Head of caudate nucleus (tissue), 42 donors: ENCODE results near the gene PPP1CA.

Experiments
- DNase-seq, 42 donors: peaks; one replicate each; pipeline versions ENCODE4 v3.0.0 to v3.0.0-alpha.2; 2020 to 2021; ENCODE audit warnings: mixed read lengths in 7 of 42
- intact Hi-C: fragments of 100-400 bp; cut with DNase I; formaldehyde crosslinking; loops from one replicate; pipeline ENCODE4 v1.15.0; 2022

Gene PPP1CA

DNA sequence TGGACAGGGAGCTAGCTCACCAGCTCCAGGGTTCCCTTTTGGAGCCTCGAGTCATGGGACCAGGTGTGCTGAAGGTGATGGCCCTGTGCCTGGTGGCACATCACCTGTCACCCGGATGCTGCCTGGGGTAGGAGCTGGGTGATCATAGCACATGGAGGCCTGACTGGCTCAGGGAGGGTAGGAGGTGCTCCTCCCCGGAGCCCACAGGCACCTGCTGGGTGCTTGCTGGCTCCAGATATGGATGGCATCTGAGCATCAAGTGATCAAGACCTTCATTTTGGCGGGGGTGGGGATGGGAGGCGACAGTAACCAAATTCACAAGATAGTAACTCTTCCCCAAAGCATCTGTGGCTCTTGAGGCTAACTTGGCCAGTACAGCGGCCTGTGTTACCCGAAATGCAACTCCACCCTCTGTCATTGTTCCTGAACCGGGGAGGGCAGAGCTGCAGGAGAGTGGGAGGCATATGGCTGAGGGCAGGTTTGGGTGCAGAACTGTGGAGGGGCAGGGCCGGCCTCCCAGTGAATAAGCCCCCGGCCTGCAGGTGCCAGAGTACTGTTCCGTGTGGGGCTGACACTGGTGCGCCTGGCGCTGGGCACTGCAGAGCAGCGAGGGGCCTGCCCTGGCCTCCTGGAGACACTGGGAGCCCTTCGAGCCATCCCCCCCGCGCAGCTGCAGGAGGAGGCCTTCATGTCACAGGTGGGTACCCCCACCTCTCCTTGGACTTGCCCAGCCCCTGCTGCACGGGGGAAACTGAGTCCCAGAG lies 7.0 kb upstream of the PPP1CA start:
- intact Hi-C loops, result no loop called here
- DNase-seq, result peak in 7 of 42 donors; percentile 35 to 63 (median 44)

DNA sequence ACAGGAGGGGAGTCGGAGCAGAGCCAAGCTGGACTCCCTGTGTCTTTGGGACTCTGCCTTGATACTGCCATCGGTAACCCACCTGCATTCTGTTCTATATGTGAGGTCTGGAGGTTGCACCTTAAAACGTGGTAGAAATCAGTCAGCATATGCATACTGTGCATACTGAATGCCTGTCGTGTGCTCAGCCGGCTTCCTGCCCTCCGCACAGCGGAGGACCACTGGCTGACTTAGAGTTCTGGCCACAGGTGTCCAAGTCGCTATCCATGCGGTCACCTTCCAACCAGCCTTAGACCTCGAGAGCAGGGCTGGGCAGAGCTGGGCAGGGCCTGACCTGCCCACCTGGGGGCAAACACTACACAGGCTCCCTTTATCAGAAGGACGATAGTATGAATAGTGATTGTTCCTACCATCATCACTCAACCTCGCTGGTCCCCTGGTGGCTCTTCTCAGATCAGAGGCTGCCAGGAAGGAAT lies 6.1 kb upstream of the PPP1CA start:
- DNase-seq, result no peak
- intact Hi-C loops, result no loop called here

DNA sequence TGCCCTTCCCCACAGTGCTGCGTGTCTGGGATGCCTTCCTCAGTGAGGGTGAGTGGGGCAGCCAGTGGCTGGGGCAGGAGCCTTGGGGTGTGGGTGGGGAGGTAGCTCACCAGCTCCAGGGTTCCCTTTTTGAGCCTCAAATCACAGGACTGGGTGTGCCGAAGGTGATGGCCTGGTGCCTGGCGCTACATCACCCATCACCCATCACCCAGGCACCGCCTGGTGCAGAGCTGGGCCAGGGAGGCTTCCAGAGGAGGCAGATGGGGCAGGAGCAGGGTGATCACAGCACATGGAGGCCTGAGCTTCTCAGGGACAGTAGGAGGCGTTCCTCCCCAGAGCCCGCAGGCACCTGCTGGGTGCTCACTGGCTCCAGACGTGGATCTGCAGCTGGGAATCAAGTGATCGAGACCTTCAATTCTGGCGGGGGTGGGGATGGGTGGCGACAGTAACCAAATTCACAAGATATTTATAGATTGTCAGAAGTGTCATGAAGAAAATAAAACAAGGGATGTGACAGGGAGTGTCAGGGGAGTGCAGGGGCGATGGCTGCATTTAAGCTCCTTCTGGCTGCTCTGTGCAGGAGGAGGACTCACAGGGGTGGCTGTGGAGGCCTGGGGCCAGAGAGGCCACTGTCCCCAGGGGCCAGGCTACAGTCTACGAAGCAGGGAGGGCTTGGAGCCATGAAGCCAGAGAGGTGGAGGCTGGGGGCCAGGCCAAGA lies 5.5 kb upstream of the PPP1CA start:
- intact Hi-C loops, result no loop called here
- DNase-seq, result peak; percentile 61 to 91 (median 80)

DNA sequence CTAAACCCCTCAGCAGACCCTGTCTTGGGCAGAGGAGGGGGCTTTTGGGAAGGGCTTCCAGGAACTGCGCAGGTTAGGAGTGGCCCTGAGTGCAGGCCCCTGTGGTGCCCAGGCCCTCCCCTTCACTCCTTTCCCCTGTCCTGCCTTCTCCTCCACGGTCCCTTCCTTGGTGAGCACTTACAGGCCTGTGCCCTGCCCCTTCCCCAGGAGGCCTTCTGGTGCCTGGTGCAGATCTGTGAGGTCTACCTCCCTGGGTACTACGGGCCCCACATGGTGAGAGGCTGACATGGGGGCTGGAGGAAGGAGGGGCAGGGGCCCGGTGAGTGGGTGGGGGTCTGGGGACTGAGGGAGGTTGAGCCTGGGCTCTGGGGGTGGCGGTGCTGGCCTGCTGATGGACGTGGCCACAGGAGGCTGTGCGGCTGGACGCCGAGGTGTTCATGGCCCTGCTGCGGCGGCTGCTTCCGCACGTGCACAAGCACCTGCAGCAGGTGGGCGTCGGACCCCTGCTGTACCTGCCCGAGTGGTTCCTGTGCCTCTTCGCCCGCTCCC lies 4.8 kb upstream of the PPP1CA start:
- intact Hi-C loops, result no loop called here
- peak in 2 of 42 donors; percentile 9 to 17 for DNase-seq

DNA sequence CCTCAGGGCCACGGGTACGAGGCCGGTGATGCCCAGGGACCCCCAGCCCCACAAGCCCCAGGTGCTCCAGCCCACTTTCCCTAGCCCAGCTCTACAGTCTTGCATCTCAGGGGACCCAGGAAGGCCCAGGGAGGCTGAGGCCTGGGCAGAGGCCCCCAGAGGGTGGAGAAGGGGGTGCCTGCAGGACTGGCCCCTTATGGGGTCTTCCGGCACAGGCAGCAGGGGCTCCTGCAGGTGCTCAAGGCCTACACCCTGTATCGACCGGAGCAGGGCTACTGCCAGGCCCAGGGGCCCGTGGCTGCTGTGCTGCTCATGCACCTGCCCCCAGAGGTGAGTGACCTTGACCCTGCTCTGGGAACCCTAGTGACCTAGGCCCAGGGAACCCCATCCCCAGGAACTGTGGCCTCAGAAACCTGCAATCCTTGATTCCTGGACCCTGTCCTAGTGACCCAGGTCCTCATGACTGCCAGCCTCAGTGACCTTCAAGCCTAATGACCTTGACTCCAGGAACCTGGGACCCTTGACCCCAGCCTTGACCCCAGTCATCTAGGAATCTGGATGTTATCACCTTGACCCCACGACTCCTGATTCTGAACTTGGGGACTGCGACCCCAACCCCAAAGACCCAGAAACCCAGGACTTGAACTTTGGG lies 4.2 kb upstream of the PPP1CA start:
- intact Hi-C loops, result no loop called here

DNA sequence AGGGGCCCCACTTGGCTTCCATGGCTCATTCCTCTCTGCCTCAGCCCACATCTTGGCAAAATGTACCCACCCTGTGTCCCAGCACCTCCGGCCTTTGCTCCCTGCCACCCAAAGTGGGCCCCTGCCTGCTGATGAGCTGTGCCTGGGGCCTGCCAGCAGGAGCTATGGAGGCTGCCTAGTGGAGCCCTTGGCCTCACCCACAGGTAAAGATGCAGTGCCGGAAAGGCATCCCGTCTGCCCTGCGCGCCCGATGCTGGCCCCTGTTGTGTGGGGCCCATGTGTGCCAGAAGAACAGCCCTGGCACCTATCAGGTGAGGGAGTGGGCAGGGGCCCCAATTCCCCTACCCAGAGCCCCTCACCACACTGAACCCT lies 3.5 kb upstream of the PPP1CA start:
- intact Hi-C loops, result no loop called here
- DNase-seq, result peak in 1 of 42 donors; percentile 22

More for the DNA sequence above, 4.2 kb upstream of the PPP1CA start:
- DNase-seq, result no peak

DNA sequence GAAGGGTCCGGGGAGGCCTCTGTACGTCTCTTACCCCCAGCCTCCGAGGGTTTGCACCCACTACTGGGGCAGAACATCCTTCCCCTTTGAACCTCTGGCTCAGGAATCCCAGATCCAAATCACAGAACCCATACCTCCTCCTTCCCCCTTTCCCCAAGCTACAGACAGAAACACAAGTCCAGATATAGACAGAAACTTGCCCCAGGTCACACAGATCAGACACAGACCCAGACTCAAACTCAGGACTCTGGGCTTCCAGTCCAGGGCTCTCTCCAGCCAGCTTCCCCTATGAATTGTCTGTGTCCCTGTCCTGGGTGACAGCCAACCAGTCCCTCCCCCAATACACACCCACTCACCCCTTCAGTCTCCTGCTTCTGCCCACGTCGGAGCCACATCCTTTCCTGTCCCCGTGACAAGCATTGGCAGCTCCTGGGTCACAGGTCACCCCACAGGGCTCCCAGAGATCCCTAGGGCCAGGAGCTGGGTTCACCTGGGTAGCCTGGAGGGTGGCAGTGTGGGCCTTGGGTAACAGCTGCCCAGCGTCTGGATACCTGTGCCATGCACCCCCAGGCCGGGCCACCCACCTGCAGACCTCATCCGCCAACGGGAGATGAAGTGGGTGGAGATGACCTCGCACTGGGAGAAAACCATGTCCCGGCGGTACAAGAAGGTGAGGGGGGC lies 3.0 kb upstream of the PPP1CA start:
- intact Hi-C loops, result loop anchor here (5.0 kb wide), 2 partner anchors 63 to 78 kb away; partner anchors contain the start of genes AIP and TMEM134
- DNase-seq, result peak in 10 of 42 donors; percentile 30 to 75 (median 50)

DNA sequence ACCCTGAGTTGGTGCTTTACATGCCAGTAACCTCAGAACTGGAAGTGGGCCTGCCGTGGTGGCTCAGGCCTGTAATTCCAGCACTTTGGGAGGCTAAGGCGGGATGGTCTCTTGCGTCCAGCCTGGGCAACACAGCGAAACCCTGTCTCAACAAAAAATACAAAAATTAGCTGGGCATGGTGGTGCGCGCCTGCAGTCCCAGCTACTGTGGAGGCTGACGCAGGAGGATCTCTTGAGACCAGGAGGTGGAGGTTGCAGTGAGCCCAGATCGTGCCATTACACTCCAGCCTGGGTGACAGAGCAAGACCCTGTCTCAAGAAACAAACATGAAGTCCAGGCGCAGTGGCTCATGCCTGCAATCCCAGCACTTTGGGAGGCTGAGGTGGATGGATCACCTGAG lies 1.4 kb upstream of the PPP1CA start:
- intact Hi-C loops, result loop anchor here (5.0 kb wide), 2 partner anchors 64 to 79 kb away; partner anchors contain the start of genes AIP and TMEM134
- DNase-seq, result peak in 2 of 42 donors; percentile 4 to 36

DNA sequence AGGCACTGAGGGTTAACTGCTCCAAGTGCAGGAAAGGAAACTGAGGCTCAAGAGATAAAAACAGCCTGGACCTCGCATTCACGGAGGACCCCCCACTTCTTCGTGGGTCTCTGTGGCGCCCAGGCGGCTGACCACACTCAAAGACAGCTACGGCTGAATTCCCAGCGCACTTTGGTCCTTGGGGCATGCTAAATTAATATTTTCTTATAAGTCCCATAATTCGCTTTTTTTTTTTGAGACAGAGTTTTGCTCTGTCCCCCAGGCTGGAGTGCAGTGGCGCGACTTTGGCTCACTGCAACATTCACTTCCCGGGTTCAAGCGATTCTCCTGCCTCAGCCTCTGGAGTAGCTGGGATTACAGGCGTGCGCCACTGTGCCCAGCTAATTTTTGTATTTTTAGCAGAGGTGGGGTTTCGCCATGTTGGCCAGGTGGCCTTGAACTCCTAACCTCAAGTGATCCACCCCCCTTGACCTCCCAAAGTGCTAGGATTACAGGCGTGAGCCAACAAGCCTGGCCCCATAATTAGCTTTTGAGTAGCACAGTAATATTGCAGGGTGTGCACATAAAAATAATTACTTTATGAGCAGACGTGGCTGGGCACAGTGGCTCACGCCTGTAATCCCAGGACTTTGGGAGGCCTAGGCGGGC lies 658 bp upstream of the PPP1CA start:
- peak in 1 of 42 donors; percentile 1 for DNase-seq
- intact Hi-C loops, result loop anchor here (5.0 kb wide), 2 partner anchors 65 to 80 kb away; partner anchors contain the start of genes AIP and TMEM134

DNA sequence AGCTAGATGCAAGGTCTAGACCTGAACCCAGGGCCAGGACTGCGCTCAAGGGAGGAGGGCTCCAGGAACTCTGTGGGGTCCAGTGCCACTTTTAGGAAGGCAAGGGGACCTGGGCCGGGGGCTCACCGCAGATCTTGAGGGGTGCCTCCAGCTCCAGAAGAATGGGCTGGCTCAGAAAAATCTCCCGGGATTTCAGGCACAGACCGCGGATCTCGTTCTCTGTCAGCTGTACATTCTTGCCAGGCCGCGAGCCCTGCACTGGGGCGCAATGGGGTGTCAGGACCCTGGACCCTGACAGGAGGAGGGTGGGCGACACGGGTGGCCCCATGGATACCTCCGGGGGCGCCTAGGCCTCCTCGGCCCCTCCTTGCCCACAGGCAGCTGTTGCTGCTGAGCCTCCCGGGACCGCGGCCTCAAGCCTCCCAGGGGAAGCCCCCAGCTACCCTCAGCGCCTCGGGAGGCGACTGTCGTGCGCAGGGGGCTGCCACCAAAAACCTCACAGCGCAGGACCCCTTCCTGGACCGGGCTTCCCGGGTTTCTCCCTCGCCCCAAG lies 640 bp downstream of the PPP1CA start:
- intact Hi-C loops, result loop anchor here (5.0 kb wide), 2 partner anchors 66 to 81 kb away; partner anchors contain the start of genes AIP and TMEM134
- DNase-seq, result peak in 1 of 42 donors; percentile 39

DNA sequence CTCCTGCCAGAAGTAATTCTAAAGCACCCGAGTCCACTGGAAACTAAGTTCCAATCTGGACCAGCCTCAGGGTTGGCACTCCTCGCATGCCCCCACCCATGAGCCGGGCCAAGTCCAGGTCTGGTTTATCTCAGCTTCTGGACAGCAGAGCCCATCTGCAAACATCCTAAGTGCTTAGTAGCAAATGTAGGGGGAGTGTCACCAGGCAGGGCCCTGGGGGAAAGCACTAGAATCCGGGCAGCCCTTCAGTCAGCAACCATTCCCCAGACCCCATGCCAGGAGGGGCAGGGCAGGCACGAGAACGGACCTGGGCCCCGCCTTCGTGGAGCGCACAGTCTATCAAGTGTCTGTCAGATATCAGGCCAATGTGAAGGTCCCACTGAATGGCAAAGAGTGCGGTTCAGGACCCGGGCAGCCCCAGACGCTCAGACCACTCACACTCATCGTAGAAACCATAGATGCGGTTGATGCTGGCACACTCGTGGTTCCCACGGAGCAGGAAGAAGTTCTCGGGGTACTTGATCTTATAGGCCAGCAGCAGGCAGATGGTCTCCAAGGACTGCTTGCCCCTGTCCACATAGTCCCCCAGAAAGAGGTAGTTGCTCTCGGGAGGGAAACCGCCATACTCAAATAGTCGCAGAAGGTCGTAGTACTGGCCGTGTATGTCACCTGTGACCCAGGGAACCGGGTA lies 1.3 kb downstream of the PPP1CA start:
- intact Hi-C loops, result loop anchor here (5.0 kb wide), 2 partner anchors 67 to 82 kb away; partner anchors contain the start of genes AIP and TMEM134
- DNase-seq, result no peak

DNA sequence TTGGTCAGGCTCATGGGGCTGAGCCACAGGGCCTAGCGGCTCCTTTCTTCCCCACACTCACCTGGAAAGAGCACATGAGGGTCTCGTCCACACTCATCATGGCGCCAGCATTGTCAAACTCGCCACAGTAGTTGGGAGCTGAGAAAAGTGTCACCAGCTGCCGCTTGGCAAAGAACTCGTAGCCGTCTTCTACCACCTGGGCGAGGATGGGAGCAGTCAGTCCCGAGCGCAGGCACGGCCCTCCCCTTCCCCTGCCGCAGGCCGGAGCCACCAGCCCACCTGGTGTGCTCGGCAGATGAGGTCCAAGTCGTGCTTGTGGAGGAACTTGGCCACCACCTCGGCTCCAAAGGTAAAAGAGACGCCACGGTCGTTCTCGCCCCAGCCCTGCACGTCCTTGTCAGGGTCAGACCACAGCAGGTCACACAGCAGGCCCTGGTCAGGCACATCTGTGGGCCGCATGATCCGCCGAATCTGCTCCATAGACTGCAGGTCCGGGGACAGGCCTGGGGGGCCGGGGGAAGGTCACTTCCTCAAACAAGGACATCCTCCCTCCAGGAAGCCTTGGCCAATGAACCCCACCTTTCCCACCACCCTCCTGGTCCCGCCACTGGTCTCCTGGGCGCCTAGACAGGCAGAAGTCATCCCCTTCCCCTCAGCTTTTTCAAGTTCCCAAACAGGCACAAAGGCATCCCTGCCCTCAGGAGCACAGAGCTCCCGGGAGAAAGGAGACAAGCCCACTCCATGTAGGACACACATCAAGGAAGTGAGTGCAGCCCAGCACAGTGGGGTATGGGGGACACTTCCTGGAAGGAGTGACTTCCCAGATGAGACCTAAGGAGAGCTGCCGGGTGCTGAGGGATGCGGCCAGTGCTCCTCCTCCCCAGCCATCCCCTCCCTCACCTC lies 2.7 kb downstream of the PPP1CA start:
- peak in 1 of 42 donors; percentile 35 for DNase-seq
- intact Hi-C loops, result no loop called here

DNA sequence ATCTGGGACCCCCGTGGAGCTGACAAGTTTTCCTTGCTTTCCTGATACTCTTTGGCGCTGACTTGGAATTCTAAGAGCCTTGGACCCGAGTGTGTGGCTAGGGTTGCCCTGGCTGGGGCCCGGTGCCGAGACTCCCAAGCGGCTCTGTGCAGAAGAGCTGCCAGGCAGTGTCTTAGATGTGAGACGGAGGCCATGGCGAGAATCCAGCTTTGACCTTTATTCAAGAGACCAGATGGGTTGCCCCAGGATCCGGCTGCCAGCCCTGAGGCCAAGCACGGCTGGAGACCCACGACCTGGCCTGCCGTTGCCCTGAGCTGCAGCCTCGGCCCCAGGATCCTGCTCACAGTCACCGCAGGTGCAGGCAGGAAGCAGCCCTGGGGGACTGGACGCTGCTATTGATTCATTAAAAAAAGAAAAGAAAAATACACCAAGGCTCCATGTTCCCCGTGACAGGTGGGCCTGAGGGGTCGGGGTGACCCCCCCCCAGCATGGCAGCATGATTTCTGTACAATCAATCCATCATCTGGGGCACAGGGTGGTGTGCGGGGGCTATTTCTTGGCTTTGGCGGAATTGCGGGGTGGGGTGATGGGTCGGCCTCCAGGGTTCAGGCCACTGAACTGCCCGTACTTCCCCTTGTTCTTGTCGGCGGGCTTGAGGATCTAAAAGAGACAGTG lies 3.5 kb downstream of the PPP1CA start:
- DNase-seq, result peak in 2 of 42 donors; percentile 14 to 21
- intact Hi-C loops, result no loop called here

DNA sequence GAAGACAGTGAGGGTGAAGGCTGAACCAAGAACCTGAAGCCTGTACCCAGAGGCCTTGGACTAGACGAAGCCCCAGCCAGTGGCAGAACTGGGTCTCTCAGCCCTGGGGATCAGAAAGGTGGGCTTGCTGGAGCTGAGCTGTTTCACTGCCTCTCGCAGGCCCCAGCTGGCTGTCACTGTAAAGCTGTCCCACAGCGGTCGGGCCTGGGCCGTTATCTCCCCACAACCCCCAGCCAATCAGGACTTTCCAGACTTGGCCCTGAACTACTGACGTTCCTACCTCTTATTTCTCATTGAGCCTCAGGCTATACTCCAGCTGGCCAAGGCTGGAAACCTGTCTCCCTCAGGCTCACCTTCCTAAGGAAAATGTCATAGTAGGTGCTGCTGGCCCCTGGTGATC lies 4.1 kb downstream of the PPP1CA start:
- DNase-seq, result peak in 1 of 42 donors; percentile 13

DNA sequence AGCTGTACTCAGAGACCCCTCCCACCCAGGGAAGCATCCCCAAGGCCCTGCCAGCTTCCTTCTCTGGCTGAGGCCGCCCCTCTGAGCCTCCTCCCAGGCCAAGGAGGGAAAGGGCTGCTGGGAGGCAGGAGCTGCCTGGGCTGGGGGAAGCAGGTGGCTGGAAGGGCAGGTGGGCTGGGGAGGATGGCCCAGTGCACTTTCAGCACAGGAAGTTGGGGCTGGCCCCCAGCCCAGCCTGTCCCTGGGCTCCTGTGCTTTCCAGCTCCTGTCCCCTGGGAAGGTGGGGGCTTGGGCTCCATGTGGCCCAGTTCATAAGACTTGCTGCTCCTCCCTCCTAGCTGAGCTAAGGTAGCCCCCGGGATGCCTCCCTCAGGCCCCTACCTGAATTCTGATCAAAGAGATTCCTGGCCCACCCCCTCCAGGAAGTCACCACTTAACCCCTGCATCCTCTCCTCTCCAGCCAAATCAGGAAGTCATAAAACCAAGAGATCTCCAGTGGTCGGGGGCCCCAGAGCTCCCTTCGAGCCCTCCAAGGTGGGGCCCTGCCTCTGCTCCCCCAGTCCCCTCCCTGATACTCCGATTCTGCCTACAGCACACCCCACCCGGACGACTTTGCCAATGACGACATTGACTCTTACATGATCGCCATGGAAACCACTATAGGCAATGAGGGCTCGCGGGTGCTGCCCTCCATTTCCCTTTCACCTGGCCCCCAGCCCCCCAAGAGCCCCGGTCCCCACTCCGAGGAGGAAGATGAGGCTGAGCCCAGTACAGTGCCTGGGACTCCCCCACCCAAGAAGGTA lies 4.9 kb downstream of the PPP1CA start:
- peak in 3 of 42 donors; percentile 3 to 13 (median 10) for DNase-seq
- intact Hi-C loops, result no loop called here

More for the DNA sequence above, 4.1 kb downstream of the PPP1CA start:
- intact Hi-C loops, result no loop called here
